ENCODE measurements around the gene EDARADD. TPM values are rescaled to one million over a fixed set of nuclear protein-coding genes. Genes with fewer than 3 reads are reported as not detected.

EDARADD gene
- polyA plus RNA-seq, 1 donor (not counting 4 experiments of a cell fraction or from before 2014, with no cell fraction given), result 12.3 TPM

- Histone ChIP-seq H3K27me3 (ENCODE audit: control insufficient read depth, extremely low read depth, insufficient read depth, low read length) (no peaks in the 10 kb centered on the region), H3K27ac (ENCODE audit: control insufficient read depth, insufficient read depth, low read length) (no peak overlapping the region), H2AFZ (ENCODE audit: control insufficient read depth, low read length) (no peak overlapping the region), H3K4me3 (ENCODE audit: control insufficient read depth in 2 of 3, extremely low read depth in 1 of 3, insufficient read depth in 2 of 3, low read depth in 1 of 3, low read length in 3 of 3) (no peak overlapping the region), H3K79me2 (ENCODE audit: control insufficient read depth, insufficient read depth, low read length) (peaks cover 26% of the 10 kb centered on the region), H3K36me3 (ENCODE audit: control insufficient read depth in 2 of 2, extremely low read depth in 1 of 2, insufficient read depth in 2 of 2, low read length in 2 of 2) (no peaks in the 10 kb centered on the region), H3K4me2 (ENCODE audit: control insufficient read depth, extremely low read depth, insufficient read depth, low read depth, low read length) (no peak overlapping the region), H3K9me3 (ENCODE audit: control insufficient read depth, low read depth, low read length) (no peaks in the 10 kb centered on the region), H3K4me1 (ENCODE audit: control insufficient read depth, extremely low read depth, insufficient read depth, low read length) (peaks cover 15% of the 10 kb centered on the region), H3K9me1 (ENCODE audit: control insufficient read depth, extremely low read depth, insufficient read depth, low read length) (no peaks in the 10 kb centered on the region), H3K9ac (ENCODE audit: control insufficient read depth, extremely low read depth, insufficient read depth, low read length) (no peak overlapping the region), H4K20me1 (ENCODE audit: control insufficient read depth, extremely low read depth, insufficient read depth, low read length) (no peaks in the 10 kb centered on the region)
- dilution Hi-C loops (cut with MboI; ENCODE audit: extremely low pct_ligation_motif_present, low sequenced_read_pairs), result no loop called here
- no peak for DNase-seq (ENCODE audit: low read depth, low spot score)
- FAIRE-seq, result no peak
- TF ChIP-seq, protein P1, sequence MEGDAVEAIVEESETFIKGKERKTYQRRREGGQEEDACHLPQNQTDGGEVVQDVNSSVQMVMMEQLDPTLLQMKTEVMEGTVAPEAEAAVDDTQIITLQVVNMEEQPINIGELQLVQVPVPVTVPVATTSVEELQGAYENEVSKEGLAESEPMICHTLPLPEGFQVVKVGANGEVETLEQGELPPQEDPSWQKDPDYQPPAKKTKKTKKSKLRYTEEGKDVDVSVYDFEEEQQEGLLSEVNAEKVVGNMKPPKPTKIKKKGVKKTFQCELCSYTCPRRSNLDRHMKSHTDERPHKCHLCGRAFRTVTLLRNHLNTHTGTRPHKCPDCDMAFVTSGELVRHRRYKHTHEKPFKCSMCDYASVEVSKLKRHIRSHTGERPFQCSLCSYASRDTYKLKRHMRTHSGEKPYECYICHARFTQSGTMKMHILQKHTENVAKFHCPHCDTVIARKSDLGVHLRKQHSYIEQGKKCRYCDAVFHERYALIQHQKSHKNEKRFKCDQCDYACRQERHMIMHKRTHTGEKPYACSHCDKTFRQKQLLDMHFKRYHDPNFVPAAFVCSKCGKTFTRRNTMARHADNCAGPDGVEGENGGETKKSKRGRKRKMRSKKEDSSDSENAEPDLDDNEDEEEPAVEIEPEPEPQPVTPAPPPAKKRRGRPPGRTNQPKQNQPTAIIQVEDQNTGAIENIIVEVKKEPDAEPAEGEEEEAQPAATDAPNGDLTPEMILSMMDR (optimal IDR thresholded peaks at IDR 0.05 in 1 of 3, IDR thresholded peaks at IDR 0.05 in 1 of 3, conservative IDR thresholded peaks at IDR 0.05 in 1 of 3; ENCODE audit: extremely low read depth in 1 of 3, insufficient read depth in 2 of 3, low read length in 3 of 3), result no peak
- no peak for TF ChIP-seq EZH2 (IDR thresholded peaks at IDR 0.05; ENCODE audit: low read length)
These were observed 4.5 kb downstream of the EDARADD start for GRCh38 chr1:236398538-236398937.

- H3K27me3 ChIP-seq (ENCODE audit: control insufficient read depth, extremely low read depth, insufficient read depth, low read length), result no peaks in the 10 kb centered on the region
- no peak overlapping the region for H3K27ac ChIP-seq (ENCODE audit: control insufficient read depth, insufficient read depth, low read length)
- FAIRE-seq (no peak), DNase-seq (ENCODE audit: low read depth, low spot score) (no peak)
- H4K20me1 ChIP-seq (ENCODE audit: control insufficient read depth, extremely low read depth, insufficient read depth, low read length), result no peaks in the 10 kb centered on the region
- H3K9ac ChIP-seq (ENCODE audit: control insufficient read depth, extremely low read depth, insufficient read depth, low read length), result no peak overlapping the region
- peaks cover 7% of the 10 kb centered on the region for H3K4me1 ChIP-seq (ENCODE audit: control insufficient read depth, extremely low read depth, insufficient read depth, low read length)
- no peaks in the 10 kb centered on the region for H3K9me3 ChIP-seq (ENCODE audit: control insufficient read depth, low read depth, low read length)
- TF ChIP-seq EZH2 (IDR thresholded peaks at IDR 0.05; ENCODE audit: low read length), result no peak
- TF ChIP-seq, protein P1 (optimal IDR thresholded peaks at IDR 0.05 in 1 of 3, IDR thresholded peaks at IDR 0.05 in 1 of 3, conservative IDR thresholded peaks at IDR 0.05 in 1 of 3; ENCODE audit: extremely low read depth in 1 of 3, insufficient read depth in 2 of 3, low read length in 3 of 3), result no peak
- no peaks in the 10 kb centered on the region for H3K9me1 ChIP-seq (ENCODE audit: control insufficient read depth, extremely low read depth, insufficient read depth, low read length)
- no peak overlapping the region for H3K4me3 ChIP-seq (ENCODE audit: control insufficient read depth in 2 of 3, extremely low read depth in 1 of 3, insufficient read depth in 2 of 3, low read depth in 1 of 3, low read length in 3 of 3)
- no peak overlapping the region for H3K4me2 ChIP-seq (ENCODE audit: control insufficient read depth, extremely low read depth, insufficient read depth, low read depth, low read length)
- H3K36me3 ChIP-seq (ENCODE audit: control insufficient read depth in 2 of 2, extremely low read depth in 1 of 2, insufficient read depth in 2 of 2, low read length in 2 of 2), result no peaks in the 10 kb centered on the region
- dilution Hi-C loops (cut with MboI; ENCODE audit: extremely low pct_ligation_motif_present, low sequenced_read_pairs), result no loop called here
- H3K79me2 ChIP-seq (ENCODE audit: control insufficient read depth, insufficient read depth, low read length), result peaks cover 29% of the 10 kb centered on the region
- H2AFZ ChIP-seq (ENCODE audit: control insufficient read depth, low read length), result no peak overlapping the region
These were observed 6.0 kb downstream of the EDARADD start for GRCh38 chr1:236400061-236400603.

All from keratinocyte (primary cell).